HepG2 (cell line): ENCODE results near the gene ANXA6.

ENCODE experiments used
- GPN1 ChIP-seq: sonication (generic); formaldehyde crosslinking; IDR thresholded peaks from 2 replicates; pipeline ENCODE4 v1.5.1; 2020; ENCODE audit warnings: missing genetic modification reagents, borderline replicate concordance
- IRF9 ChIP-seq: sonication (generic); formaldehyde crosslinking; IDR thresholded peaks from 2 replicates; pipeline ENCODE4 v1.8.0; 2022; ENCODE audit warnings: missing genetic modification reagents, mild to moderate bottlenecking, borderline replicate concordance
- NFE2 ChIP-seq: sonication (generic); formaldehyde crosslinking; IDR thresholded peaks from 2 replicates; pipeline ENCODE4 v1.4.0; 2020; ENCODE audit warnings: missing genetic modification reagents
- POLR2A ChIP-seq, 2 experiments: IDR thresholded peaks; 2 replicates each; pipeline ENCODE4 v1.6.1; 2011; ENCODE audit warnings: low read depth in 2 of 2, low read length in 2 of 2, mild to moderate bottlenecking in 1 of 2, moderate library complexity in 1 of 2; ENCODE audit not compliant: insufficient read depth in 1 of 2
- ZFP90 ChIP-seq: sonication (generic); formaldehyde crosslinking; IDR thresholded peaks from 2 replicates; pipeline ENCODE4 v1.8.0; 2022; ENCODE audit warnings: missing genetic modification reagents, mild to moderate bottlenecking, inconsistent platforms, borderline replicate concordance

- TF ChIP-seq POLR2A (IDR thresholded peaks at IDR 0.05; ENCODE audit: insufficient read depth in 1 of 2, low read depth in 2 of 2, low read length in 2 of 2) (no peak), GPN1 (CRISPR knock-in tag) (no peak), ZFP90 (CRISPR knock-in tag) (no peak), NFE2 (CRISPR knock-in tag) (no peak), IRF9 (CRISPR knock-in tag) (no peak)
Observed at GRCh38 chr5:151140686-151141459, 16.7 kb downstream of the ANXA6 start.
